ENCODE results near the gene TMEM213. TPM values are rescaled to one million over a fixed set of nuclear protein-coding genes. Genes with fewer than 3 reads are reported as not detected.

Gene TMEM213
- total and polyA plus RNA-seq, 2 of the 8 experiments (the other 6 are each of a cell fraction or from before 2014, with no cell fraction given), result 0.21 to 0.67 TPM

DNA sequence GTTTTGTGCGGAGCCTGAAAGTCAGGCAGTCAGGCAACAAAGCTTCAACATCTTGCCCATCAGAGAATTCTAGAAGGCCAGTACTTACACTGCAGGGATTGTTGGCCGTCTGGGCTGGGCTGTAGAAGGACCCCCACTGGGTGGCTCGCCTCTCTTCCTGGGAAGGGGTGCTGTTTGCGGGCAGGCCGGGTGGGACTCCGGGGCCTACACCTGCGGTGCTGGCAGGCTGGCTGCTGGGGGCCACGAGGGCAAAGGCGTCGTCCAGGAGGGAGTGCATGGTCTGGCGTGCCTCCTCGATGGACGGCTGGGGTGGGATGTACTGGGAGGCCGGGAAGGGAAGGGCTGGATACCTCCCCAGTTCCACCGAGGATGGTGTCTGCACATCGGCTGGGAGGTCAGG lies 63.3 kb downstream of the TMEM213 start (continued):
- TF ChIP-seq, protein P1, sequence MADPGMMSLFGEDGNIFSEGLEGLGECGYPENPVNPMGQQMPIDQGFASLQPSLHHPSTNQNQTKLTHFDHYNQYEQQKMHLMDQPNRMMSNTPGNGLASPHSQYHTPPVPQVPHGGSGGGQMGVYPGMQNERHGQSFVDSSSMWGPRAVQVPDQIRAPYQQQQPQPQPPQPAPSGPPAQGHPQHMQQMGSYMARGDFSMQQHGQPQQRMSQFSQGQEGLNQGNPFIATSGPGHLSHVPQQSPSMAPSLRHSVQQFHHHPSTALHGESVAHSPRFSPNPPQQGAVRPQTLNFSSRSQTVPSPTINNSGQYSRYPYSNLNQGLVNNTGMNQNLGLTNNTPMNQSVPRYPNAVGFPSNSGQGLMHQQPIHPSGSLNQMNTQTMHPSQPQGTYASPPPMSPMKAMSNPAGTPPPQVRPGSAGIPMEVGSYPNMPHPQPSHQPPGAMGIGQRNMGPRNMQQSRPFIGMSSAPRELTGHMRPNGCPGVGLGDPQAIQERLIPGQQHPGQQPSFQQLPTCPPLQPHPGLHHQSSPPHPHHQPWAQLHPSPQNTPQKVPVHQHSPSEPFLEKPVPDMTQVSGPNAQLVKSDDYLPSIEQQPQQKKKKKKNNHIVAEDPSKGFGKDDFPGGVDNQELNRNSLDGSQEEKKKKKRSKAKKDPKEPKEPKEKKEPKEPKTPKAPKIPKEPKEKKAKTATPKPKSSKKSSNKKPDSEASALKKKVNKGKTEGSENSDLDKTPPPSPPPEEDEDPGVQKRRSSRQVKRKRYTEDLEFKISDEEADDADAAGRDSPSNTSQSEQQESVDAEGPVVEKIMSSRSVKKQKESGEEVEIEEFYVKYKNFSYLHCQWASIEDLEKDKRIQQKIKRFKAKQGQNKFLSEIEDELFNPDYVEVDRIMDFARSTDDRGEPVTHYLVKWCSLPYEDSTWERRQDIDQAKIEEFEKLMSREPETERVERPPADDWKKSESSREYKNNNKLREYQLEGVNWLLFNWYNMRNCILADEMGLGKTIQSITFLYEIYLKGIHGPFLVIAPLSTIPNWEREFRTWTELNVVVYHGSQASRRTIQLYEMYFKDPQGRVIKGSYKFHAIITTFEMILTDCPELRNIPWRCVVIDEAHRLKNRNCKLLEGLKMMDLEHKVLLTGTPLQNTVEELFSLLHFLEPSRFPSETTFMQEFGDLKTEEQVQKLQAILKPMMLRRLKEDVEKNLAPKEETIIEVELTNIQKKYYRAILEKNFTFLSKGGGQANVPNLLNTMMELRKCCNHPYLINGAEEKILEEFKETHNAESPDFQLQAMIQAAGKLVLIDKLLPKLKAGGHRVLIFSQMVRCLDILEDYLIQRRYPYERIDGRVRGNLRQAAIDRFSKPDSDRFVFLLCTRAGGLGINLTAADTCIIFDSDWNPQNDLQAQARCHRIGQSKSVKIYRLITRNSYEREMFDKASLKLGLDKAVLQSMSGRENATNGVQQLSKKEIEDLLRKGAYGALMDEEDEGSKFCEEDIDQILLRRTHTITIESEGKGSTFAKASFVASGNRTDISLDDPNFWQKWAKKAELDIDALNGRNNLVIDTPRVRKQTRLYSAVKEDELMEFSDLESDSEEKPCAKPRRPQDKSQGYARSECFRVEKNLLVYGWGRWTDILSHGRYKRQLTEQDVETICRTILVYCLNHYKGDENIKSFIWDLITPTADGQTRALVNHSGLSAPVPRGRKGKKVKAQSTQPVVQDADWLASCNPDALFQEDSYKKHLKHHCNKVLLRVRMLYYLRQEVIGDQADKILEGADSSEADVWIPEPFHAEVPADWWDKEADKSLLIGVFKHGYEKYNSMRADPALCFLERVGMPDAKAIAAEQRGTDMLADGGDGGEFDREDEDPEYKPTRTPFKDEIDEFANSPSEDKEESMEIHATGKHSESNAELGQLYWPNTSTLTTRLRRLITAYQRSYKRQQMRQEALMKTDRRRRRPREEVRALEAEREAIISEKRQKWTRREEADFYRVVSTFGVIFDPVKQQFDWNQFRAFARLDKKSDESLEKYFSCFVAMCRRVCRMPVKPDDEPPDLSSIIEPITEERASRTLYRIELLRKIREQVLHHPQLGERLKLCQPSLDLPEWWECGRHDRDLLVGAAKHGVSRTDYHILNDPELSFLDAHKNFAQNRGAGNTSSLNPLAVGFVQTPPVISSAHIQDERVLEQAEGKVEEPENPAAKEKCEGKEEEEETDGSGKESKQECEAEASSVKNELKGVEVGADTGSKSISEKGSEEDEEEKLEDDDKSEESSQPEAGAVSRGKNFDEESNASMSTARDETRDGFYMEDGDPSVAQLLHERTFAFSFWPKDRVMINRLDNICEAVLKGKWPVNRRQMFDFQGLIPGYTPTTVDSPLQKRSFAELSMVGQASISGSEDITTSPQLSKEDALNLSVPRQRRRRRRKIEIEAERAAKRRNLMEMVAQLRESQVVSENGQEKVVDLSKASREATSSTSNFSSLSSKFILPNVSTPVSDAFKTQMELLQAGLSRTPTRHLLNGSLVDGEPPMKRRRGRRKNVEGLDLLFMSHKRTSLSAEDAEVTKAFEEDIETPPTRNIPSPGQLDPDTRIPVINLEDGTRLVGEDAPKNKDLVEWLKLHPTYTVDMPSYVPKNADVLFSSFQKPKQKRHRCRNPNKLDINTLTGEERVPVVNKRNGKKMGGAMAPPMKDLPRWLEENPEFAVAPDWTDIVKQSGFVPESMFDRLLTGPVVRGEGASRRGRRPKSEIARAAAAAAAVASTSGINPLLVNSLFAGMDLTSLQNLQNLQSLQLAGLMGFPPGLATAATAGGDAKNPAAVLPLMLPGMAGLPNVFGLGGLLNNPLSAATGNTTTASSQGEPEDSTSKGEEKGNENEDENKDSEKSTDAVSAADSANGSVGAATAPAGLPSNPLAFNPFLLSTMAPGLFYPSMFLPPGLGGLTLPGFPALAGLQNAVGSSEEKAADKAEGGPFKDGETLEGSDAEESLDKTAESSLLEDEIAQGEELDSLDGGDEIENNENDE (IDR thresholded peaks at IDR 0.05; ENCODE audit: insufficient replicate concordance, low read length), result no peak
- no peak for TF ChIP-seq GTF2F1 (IDR thresholded peaks at IDR 0.05; ENCODE audit: borderline replicate concordance, low read depth, low read length)
- no peak for TF ChIP-seq RBBP5 (IDR thresholded peaks at IDR 0.05; ENCODE audit: borderline replicate concordance, low read depth, low read length)
- no peak for TF ChIP-seq EGR1 (IDR thresholded peaks at IDR 0.05; ENCODE audit: borderline replicate concordance, low read depth, low read length)
- no peak for TF ChIP-seq SP1 (IDR thresholded peaks at IDR 0.05; ENCODE audit: low read depth, low read length)
- TF ChIP-seq NANOG (IDR thresholded peaks at IDR 0.05; ENCODE audit: insufficient read depth, low read depth, low read length, poor library complexity, severe bottlenecking), result no peak

Measured in H1 (cell line).